Brain microvascular endothelial cell (primary cell): Measurements from ENCODE around the gene PRSS1.
"Not testable (repeated sequence)": the region's sequence is repeated elsewhere in the genome, so short reads cannot be mapped to it uniquely, and the experiment has no call there.

Experiments
- DNase-seq: peaks from one replicate; pipeline ENCODE4 v3.0.0-alpha.2; 2020
- H3K27ac ChIP-seq: fragments of 250-450 bp; sonication (Bioruptor Pico); 2 replicates; pipeline ENCODE4 v1.5.1; 2020; ENCODE audit warnings: mild to moderate bottlenecking, moderate library complexity
- H3K27me3 ChIP-seq: fragments of 250-450 bp; sonication (Bioruptor Pico); replicated peaks from 2 replicates; pipeline ENCODE4 v1.5.1; 2020; ENCODE audit warnings: mild to moderate bottlenecking
- H3K36me3 ChIP-seq: fragments of 250-450 bp; sonication (Bioruptor Pico); replicated peaks from 2 replicates; pipeline ENCODE4 v1.5.1; 2020; ENCODE audit warnings: mild to moderate bottlenecking
- H3K4me3 ChIP-seq: 2 replicates; pipeline ENCODE4 v1.5.1; 2011; ENCODE audit warnings: low read depth, mild to moderate bottlenecking, control low read depth, low read length, moderate library complexity
- CTCF ChIP-seq: IDR thresholded peaks from 2 replicates; pipeline ENCODE4 v1.5.1; 2011; ENCODE audit warnings: low read depth, mild to moderate bottlenecking, moderate library complexity, low read length, control low read depth, inconsistent platforms; ENCODE audit errors: missing control alignments
- in situ Hi-C: cut with HindIII; loops from 2 replicates; pipeline ENCODE4 v1.10.0; 2017; ENCODE audit warnings: low sequenced_read_pairs, low pct_ligation_motif_present

The PRSS1 gene

GRCh38 chr7:142749218-142749993 lies at the start of gene PRSS1:
PRSS1 (plus strand) TSS chr7:142749472; CDS start chr7:142749485, 13 bp downstream.
- in situ Hi-C loops, result no loop called here
- no peak for DNase-seq
- no peak for TF ChIP-seq CTCF

GRCh38 chr7:142700935-142701334 lies 48.3 kb upstream of the PRSS1 start:
- DNase-seq, in situ Hi-C loops: not testable (repeated sequence)

More at GRCh38 chr7:142749218-142749993, at the start of gene PRSS1:
- peaks cover 4% of the 10 kb centered on the region for H3K27me3 ChIP-seq
- no peak within 1 kb of the TSS for H3K4me3 ChIP-seq
- H3K27ac ChIP-seq, result no peak within 1 kb of the TSS
- H3K36me3 ChIP-seq, result no peaks in the 10 kb centered on the region

GRCh38 chr7:142703655-142704305 lies 45.5 kb upstream of the PRSS1 start:
- Histone ChIP-seq H3K27me3 (no peaks in the 10 kb centered on the region), H3K36me3 (no peaks in the 10 kb centered on the region), H3K27ac (no peak overlapping the region), H3K4me3 (no peak overlapping the region)
- in situ Hi-C loops, result no loop called here
- TF ChIP-seq CTCF, result no peak
- DNase-seq, result no peak

More at GRCh38 chr7:142700935-142701334, 48.3 kb upstream of the PRSS1 start:
- not testable (repeated sequence) for H3K27me3 ChIP-seq, H3K36me3 ChIP-seq, H3K4me3 ChIP-seq, H3K27ac ChIP-seq

GRCh38 chr7:142708726-142709125 lies 40.5 kb upstream of the PRSS1 start:
- H3K4me3 ChIP-seq, H3K27ac ChIP-seq, DNase-seq, in situ Hi-C loops, H3K36me3 ChIP-seq, H3K27me3 ChIP-seq: not testable (repeated sequence)

GRCh38 chr7:142709921-142710320 lies 39.4 kb upstream of the PRSS1 start:
- H3K27me3 ChIP-seq, result no peaks in the 10 kb centered on the region
- TF ChIP-seq CTCF, result no peak
- no peak for DNase-seq
- in situ Hi-C loops, result no loop called here
- H3K4me3 ChIP-seq, result no peak overlapping the region
- H3K36me3 ChIP-seq, result no peaks in the 10 kb centered on the region
- H3K27ac ChIP-seq, result no peak overlapping the region

GRCh38 chr7:142711196-142711595 lies 38.1 kb upstream of the PRSS1 start:
- no peak for TF ChIP-seq CTCF
- Histone ChIP-seq H3K36me3 (no peaks in the 10 kb centered on the region), H3K27ac (no peak overlapping the region), H3K27me3 (no peaks in the 10 kb centered on the region), H3K4me3 (no peak overlapping the region)
- in situ Hi-C loops, result no loop called here
- DNase-seq, result no peak
